Keratinocyte (primary cell): ENCODE data around the gene SLC7A5.
"Not testable (repeated sequence)": the region's sequence is repeated elsewhere in the genome, so short reads cannot be mapped to it uniquely, and the experiment has no call there.

ENCODE experiments used
- EZH2 ChIP-seq: IDR thresholded peaks from one replicate; pipeline ENCODE4 v1.6.1; 2012; ENCODE audit warnings: inconsistent platforms, mild to moderate bottlenecking, low read length, moderate library complexity
- TF ChIP-seq, protein P1 (sequence below), 3 experiments: IDR thresholded peaks in 1 of 3; conservative IDR thresholded peaks in 1 of 3; optimal IDR thresholded peaks in 1 of 3; 2 replicates in 2 of 3; 3 replicates in 1 of 3; pipeline versions ENCODE3 to v1.5.1; 2011; ENCODE audit warnings: low read length in 3 of 3, mild to moderate bottlenecking in 3 of 3, moderate library complexity in 2 of 3, control low read depth in 1 of 3, inconsistent platforms in 1 of 3; ENCODE audit not compliant: insufficient read depth in 2 of 3; ENCODE audit errors: extremely low read depth in 1 of 3

- TF ChIP-seq, protein P1, sequence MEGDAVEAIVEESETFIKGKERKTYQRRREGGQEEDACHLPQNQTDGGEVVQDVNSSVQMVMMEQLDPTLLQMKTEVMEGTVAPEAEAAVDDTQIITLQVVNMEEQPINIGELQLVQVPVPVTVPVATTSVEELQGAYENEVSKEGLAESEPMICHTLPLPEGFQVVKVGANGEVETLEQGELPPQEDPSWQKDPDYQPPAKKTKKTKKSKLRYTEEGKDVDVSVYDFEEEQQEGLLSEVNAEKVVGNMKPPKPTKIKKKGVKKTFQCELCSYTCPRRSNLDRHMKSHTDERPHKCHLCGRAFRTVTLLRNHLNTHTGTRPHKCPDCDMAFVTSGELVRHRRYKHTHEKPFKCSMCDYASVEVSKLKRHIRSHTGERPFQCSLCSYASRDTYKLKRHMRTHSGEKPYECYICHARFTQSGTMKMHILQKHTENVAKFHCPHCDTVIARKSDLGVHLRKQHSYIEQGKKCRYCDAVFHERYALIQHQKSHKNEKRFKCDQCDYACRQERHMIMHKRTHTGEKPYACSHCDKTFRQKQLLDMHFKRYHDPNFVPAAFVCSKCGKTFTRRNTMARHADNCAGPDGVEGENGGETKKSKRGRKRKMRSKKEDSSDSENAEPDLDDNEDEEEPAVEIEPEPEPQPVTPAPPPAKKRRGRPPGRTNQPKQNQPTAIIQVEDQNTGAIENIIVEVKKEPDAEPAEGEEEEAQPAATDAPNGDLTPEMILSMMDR (optimal IDR thresholded peaks at IDR 0.05 in 1 of 3, IDR thresholded peaks at IDR 0.05 in 1 of 3, conservative IDR thresholded peaks at IDR 0.05 in 1 of 3; ENCODE audit: extremely low read depth in 1 of 3, insufficient read depth in 2 of 3, low read length in 3 of 3): not testable (repeated sequence)
- not testable (repeated sequence) for TF ChIP-seq EZH2
These were observed 43.5 kb downstream of the SLC7A5 start for GRCh38 chr16:87825842-87826120.
